HG02588 (cell line): Measurements from ENCODE around the gene PLCB2.

Source experiments
- ATAC-seq: cut with Tn5 transposase; IDR thresholded peaks from one replicate; pipeline ENCODE4 v1.9.1; 2021; ENCODE audit warnings: mild to moderate bottlenecking, moderate library complexity; ENCODE audit not compliant: unreplicated experiment

Gene PLCB2

DNA sequence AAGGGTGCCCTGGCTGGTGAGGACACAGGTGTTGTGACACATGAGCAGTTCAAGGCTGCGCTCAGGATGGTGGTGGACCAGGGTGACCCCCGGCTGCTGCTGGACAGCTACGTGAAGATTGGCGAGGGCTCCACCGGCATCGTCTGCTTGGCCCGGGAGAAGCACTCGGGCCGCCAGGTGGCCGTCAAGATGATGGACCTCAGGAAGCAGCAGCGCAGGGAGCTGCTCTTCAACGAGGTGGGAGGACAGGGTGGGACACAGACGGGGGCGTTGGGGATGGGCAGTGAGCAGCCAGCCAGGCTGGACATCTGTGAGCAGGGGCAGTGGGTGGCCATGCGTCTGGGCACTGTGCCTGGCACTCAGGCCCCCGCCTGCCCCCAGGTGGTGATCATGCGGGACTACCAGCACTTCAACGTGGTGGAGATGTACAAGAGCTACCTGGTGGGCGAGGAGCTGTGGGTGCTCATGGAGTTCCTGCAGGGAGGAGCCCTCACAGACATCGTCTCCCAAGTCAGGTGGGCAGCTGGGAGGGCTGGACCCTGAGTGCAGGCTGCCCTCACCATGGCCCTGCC, 35.2 kb downstream of the PLCB2 start:
- ATAC-seq, result no peak

DNA sequence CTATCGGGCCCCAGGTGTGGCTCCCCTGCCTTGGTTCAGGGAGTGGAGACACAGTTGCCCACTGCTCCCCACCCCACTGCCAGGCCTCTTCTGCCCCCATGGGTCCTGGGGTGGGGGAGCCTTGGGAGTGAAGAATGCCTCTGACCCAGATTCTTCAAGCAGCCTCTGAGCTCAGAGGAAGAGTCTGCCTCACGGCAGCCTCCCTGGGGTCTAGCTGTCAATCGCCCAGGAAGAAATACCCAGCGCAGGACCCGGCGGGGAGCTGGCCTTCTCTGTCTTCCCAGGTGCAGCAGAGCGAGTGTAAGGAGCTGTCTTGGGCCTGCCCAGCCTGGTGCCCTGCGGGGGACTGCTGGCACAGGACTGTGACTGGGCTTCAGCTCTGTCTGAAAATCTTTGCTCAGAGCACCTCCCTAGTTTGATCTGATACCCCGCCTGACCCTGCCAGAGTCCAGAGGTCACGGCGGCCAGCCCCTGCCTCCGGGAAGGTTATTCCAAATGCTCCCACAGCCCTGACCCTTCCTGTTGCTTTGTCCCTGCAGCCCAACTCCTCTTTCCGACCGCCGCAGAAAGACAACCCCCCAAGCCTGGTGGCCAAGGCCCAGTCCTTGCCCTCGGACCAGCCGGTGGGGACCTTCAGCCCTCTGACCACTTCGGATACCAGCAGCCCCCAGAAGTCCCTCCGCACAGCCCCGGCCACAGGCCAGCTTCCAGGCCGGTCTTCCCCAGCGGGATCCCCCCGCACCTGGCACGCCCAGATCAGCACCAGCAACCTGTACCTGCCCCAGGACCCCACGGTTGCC, 35.9 kb downstream of the PLCB2 start:
- ATAC-seq, result no peak

DNA sequence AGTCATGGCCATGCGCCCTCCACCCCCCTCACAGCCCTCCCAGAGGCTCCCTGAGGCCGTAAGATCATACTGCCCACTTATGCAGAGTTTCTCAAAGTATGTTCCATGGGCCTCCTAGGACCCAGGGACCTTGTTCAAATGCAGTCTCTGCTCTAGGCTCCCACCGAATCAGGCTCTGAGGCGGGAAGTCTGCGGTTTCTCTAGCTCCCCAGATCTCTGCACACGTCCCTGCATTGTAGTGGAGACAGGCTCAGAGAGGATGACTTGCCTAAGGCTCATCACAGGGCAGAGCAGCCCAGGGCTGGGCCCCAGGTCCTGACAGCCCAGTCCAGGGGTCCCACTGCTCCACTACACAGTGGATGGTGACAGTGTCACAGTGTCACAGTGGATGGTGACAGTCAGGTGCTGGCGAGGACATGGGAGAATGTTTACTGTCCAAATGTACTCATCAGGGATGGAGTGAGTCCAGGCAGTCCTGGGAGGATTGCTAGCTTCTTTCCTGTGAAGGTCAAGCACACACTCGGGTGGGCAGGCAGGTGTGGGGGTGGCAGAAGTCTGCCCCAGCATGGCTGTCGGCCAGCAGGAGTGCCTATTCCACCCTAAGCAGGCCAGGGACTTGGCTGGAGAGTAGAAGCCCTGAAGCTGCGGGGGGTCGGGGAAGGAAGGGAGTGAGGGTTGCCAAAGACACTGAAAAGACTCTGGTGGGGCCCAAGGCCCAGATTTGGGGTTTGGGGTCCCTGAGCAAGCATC, 37.3 kb downstream of the PLCB2 start:
- ATAC-seq, result no peak

DNA sequence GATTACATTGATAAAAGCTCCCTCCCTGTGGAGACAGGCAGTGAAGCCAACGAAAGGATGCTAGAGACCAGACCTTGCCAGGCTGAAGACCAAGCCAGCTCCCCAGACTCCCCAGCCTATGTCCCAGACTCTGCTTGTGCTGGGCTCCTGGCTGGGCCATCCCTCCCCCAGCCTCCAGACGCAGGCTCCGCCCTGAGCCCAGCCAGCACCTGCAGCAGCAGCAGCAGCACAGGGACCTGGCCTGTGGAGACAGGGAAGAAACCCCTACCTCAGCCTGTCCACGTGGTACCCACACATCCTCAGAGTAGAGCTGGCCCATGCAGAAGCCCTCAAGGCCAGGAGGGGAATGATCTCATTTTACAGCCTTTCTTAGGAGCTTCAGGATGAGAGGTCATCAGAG, 38.1 kb downstream of the PLCB2 start:
- ATAC-seq, result no peak

DNA sequence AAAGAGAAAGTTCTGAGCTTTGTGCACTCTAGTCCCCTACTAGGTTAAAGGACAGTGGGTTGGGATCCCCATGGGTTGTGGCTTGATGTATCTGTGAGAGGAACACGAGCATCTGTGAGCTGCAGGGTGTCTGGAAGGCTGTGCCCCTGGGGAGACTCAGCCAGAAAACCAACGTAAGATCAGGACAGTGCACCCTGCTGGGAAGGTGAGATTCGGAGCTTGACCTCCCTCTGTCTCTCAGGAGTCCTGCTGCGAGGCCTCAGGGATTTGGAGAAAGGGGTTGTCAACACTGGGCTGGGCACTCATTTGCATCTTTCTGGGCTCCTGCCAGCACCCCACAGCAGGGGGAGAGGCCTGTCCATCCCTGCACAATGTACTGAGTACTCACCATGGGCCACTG, 40.1 kb downstream of the PLCB2 start:
- no peak for ATAC-seq

DNA sequence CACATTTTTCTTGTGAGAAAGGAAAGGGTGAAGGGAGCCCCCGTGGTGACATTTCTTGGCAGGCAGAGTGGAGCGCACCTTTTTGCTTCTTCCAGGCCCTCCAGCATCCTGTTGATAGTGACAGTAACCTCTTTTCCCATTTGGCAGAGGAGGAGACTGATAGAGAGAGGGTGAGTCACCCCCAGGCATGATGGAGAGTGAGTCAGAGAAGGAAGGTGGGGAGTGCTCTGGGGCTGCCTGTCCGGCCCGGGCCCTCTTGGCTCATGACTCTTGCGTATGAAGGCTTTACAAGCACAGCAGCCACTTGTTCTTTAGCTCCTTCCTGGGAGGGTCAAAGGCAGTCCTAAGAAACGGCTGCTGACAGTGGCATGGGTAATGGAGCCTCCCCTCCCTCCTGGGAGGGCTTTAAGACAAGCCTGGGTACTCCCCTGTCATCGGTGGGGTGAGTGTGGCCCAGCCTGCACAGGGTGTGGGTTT, 40.9 kb downstream of the PLCB2 start:
- ATAC-seq, result no peak

DNA sequence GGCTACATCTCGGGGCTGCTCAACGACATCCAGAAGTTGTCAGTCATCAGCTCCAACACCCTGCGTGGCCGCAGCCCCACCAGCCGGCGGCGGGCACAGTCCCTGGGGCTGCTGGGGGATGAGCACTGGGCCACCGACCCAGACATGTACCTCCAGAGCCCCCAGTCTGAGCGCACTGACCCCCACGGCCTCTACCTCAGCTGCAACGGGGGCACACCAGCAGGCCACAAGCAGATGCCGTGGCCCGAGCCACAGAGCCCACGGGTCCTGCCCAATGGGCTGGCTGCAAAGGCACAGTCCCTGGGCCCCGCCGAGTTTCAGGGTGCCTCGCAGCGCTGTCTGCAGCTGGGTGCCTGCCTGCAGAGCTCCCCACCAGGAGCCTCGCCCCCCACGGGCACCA, 41.9 kb downstream of the PLCB2 start:
- no peak for ATAC-seq

DNA sequence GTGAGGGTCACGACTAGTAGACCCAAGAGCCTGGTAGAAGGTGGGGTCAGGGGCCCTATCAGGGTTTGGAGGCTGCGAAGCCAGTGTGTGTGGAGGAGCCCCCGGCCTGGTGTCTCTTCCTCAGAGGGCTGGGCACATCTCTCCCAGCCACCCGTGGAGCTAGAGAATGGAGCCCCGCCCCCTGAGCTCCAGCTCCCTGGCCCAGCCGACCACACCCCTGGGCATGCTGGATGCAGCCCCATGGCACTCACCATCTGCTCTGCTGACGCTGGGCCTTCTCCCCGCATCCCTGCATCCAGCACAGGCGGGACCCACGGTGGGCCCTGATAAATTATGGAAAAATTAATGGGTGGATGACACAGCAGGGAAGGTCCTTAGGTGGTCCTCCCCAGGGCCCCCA, 42.4 kb downstream of the PLCB2 start:
- no peak for ATAC-seq

DNA sequence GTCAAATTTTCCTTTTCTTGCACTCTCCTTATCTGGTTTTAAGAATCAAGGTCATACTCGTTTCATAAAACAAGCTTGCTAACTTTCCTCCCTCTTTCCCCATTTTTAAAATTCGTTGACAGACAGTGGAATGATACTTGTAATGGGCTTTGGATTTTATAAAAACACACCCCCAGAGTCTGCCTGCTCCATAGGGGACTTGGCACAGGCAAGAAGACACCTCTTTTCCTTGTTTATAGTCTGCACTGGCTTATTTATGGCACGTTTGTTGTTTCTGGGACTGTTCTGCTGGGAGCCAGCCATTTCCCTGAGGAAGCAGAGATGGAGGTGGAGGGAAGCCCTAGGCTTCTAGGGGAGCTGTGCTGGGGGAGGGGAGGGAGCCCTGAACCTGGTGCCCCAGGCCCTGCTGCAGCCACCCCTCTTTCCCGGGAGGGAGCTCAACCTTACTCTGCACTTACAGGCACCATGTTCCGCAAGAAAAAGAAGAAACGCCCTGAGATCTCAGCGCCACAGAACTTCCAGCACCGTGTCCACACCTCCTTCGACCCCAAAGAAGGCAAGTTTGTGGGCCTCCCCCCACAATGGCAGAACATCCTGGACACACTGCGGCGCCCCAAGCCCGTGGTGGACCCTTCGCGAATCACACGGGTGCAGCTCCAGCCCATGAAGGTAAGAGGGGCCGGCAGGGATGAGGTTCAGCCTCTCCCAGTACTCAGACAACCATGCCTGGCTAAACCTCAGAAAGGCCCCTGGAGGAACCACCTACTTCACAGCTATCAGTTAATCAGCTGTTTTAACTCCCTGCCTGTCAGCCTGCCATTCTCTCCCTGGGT, 43.2 kb downstream of the PLCB2 start:
- ATAC-seq, result no peak

DNA sequence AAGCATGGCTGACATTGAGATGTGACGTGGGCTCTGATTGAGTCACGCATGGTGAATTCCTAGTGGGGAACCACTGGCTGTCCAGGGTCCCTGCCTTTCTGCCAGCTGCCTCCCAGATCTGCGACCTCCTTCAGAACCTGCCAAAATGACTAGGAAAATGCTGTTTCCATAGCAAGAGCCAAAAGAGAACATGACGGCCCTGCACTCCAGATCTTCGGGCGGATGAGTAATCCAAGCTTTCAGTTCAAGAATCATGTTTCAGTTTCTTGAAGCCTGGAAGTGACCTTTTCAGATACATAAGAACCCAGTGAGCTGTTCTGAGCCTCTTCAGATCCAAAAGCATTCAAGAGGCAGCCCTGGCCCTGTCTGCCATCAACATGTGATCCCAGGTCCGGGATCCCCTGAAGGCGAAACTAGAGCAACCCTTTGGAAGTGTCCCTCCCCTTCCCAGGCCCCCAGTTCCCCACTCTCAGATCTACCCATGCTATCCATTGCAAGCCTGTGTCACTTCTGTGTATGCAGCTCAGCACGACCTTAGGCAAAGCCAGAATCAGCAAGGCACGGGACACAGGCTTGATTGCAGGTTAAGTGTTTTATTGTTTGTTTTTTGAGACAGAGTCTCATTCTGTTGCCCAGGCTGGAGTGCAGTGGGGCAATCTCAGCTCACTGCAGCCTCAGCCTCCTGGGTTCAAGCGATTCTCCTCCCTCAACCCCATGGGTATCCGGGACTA, 44.5 kb downstream of the PLCB2 start:
- ATAC-seq, result no peak

DNA sequence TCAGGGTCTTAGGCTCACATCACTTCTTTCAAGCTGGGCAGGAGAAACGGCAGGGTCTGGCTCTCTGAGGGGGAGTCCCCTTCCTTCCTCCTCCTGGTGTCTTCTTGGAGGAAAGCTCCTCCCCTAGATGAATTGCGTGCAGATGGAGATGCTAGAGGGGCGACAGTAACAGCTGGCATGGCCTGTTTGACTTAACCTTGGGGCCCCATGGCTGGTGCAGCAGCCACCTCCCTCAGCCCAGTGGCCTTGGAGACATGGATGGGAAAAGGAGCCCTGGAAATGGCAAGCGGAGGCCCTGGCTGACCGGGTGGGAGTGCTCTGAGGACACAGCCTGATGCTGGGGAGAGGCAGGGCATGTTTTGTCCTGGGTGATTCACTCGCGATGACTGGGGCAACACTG, 48.7 kb downstream of the PLCB2 start:
- no peak for ATAC-seq

DNA sequence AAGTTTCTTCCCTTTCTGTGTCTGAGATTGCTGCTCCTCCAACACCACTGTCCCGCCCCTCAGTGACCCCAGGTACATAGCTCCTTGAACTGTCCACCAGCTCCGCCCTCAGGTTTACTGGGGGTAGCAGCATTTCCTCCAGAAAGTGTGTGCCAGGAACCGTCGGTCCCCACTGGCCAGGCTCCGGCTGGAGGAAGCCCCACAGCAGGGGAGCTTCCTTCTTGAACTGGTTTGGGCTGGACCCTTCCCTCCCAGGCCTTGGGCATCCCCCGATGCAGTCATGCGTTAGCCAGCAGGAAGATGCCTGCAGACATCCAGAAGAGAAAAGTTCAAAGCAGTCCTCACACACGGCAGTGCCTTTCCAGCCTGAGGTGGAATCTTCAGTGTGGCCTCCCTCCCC, 49.2 kb downstream of the PLCB2 start:
- no peak for ATAC-seq

DNA sequence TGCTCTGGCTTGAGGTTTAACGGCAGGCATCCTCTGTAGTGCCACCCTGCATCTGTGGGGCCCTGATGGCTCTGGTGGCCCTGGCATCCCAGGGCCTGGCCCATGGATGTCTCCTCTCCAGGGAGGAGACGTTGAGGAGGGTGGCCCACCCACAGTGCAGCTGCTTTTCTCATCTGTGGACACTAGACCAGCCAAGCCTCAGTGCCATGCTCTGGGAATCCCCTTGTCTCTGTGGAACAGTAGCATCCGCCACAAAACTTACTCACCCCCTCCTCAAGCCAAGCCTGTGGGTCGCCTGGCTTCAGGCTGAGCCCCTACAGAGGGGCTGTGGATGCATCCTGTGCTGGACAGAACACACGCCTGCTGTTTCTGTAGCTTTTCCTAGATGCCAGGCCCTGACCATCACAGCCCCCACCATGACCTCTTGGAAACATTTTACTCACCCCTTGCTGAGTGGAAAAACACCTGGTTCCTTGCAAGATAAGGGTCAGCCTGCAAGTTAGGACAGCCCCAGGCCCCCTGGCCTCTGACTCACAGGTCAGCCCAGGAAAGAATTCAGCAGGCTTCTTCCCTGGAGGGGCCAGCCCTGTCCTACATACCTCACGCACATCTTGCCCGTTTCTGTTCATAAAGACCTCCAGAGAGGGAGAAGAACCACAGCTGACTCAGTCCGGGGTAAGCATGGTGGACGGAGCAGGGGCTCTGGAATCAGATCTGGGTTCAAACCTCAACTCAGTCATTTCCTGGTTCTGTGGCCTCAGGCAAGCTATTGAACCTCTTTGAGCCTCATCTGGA, 49.9 kb downstream of the PLCB2 start:
- no peak for ATAC-seq

DNA sequence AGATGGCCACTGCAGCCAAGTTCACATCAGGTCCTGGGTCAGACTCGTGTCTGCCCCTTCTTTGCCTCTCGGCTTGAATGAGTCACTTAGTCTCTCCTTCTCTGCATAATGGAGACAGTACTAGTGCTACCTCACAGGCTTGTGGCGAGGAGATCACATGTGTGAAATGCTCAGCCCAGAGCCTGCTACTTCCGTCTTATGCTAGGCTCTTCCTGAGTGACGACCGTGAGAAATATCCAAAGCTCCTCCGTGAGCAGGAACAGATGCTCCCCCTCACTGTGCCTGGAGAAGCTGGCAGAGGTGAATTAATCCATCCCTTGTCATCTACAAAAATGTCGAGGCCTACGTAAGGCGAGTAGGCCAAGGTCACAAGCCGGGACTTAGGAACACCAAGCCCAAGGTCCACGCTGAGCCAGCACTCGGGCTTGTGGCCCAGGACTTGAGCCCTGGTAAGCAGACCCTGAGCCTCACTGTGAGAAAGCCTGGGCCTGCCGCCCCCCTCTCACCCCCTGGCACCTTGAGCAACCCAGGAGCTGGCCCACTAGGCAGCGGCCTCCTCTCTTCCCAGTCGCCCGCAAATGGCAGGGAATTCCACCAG, 51.0 kb downstream of the PLCB2 start:
- ATAC-seq, result no peak

DNA sequence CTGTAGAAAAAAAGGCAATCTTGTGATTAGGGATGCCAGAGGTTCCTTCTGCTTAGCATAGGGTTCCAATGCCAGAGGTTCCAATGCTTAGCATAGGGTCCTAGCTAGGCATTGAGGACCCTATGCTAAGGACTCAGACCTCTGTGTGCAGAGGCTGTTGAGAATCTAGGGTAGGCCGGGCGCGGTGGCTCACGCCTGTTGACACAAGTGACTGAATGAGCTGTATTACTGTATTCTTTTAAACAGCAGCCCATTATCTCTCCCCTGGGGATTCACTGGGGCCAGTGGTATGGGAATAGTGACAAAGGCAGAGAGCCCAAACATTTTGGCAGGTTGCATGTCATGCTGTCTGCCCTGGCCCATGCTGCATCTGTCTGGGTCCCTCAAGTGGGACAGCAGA, 52.7 kb downstream of the PLCB2 start:
- no peak for ATAC-seq

DNA sequence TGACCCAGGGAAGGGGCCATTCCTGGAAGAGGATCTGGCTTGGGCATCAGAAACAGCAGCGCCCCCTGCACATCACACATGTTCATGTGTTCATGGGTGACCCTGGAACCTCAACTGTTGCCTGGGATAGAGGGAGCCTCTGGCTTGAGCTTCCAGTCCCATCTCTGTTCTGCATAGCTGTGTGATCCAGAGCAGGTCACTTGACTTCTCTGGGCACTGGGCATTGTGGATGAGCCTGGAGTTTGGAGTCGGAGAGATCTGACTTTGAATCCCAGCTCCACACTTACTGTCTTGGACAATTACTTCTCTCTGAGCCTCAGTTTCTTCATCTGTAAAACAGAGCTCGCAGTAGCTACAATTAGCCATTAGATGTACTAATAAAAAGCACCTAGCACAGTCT, 53.3 kb downstream of the PLCB2 start:
- ATAC-seq, result no peak

DNA sequence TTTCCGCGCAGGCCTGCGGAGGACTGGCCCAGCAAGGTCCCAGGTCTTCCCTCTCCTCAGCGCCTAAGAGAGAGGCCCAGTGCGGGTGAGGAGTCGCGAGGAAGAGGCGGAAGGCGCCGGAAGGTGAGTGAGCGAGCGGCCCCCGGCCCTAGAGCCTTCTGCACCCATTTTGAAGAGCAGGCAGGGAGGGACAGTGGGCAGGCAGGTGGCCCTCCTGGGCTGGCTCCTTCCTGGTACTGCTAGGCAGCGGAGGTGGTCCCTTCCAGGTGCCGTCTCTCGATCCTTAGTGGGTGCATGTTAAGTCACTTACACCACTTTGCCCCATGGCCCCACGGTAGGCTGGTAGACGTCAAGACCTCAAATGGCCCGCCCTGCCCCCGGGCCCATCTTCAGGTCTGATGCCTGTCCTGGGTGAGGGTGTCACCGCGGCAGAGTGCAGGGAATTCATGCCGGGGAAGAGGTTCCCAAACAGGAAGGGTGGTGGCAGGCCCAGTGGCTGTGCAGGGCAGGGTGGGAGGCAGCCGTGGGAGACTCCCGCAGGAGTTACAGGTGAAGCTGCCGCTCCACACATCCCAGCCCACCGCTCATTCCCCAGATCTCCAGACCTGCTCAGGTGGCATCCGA, 54.5 kb downstream of the PLCB2 start:
- ATAC-seq, result no peak

DNA sequence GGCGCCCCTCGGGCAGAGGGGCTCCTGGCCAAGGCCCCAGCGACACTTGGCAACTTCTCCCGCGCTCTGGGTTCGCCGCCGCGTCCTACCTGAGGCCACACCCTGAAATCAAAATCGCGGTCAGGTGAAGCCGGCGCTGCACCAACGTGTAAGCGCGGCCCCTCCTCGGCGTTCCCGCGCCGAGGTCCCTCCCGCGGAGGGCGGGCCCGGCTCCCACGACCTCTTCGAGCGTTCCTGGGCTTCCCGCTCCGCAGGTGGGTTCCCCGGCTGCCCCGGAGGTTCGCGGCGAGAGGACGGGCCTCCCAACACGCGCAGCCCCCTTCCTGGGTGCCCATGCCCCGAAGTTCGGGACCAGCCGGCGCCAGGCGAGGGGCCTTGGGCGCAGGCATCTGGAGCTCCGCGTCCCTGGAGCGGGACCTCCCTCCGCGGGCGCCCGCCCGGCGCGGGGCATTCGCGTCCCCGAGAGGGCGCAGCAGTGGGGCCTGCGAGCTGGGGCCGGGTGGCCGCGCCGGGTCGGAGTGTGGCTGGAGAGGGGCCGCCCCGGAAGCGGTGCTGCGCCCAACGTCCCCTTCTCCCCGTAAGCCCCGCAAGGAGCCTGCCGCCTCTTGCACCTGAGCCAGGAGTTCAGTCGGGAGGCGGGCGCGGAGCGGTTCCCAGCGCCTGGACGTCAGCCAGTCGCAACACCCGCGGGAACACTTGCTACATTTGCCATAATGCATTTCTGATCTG, 55.1 kb downstream of the PLCB2 start:
- ATAC-seq, result no peak
